NCI-H526 (cell line): ENCODE data around the gene TAF1A.
A peak's percentile ranks its signal among the peaks of the same experiment; 100 is the strongest.
"Not testable (repeated sequence)": the region's sequence is repeated elsewhere in the genome, so short reads cannot be mapped to it uniquely, and the experiment has no call there.

Experiments used
- DNase-seq, 2 experiments: peaks; one replicate each; lab custom pipeline; 2025; lab: John Stamatoyannopoulos, UW

TAF1A gene

GRCh38 chr1:222589462-222590302, at the start of gene TAF1A:
TAF1A (minus strand) TSS chr1:222589933.
- DNase-seq = peak; percentile 76 to 82

- DNase-seq = peak; percentile 63 to 80
Measured at GRCh38 chr1:222634180-222635013, 44.7 kb upstream of the TAF1A start.

GRCh38 chr1:222632749-222633148, 43.0 kb upstream of the TAF1A start:
- DNase-seq = no peak

- no peak for DNase-seq
Measured at GRCh38 chr1:222631611-222632208, 42.0 kb upstream of the TAF1A start.

GRCh38 chr1:222629921-222630535, 40.3 kb upstream of the TAF1A start:
- DNase-seq = no peak

- no peak for DNase-seq
Measured at GRCh38 chr1:222627232-222627631, 37.5 kb upstream of the TAF1A start.

GRCh38 chr1:222624214-222624613, 34.5 kb upstream of the TAF1A start:
- DNase-seq = no peak

GRCh38 chr1:222623458-222623857, 33.7 kb upstream of the TAF1A start:
- no peak for DNase-seq

- no peak for DNase-seq
Measured at GRCh38 chr1:222622765-222623164, 33.0 kb upstream of the TAF1A start.

- no peak for DNase-seq
Measured at GRCh38 chr1:222620566-222620965, 30.8 kb upstream of the TAF1A start.

- DNase-seq = peak; percentile 2 to 29
Measured at GRCh38 chr1:222618880-222619596, 29.3 kb upstream of the TAF1A start.

GRCh38 chr1:222618001-222618879, 28.5 kb upstream of the TAF1A start, which contains the start of gene MIA3:
MIA3 (plus strand) TSS chr1:222618097; CDS start chr1:222618111, 14 bp downstream.
- DNase-seq = peak in 1 of 2 experiments; percentile 76

- peak; percentile 79 to 86 for DNase-seq
Measured at GRCh38 chr1:222617367-222617951, 27.7 kb upstream of the TAF1A start.

- DNase-seq = no peak
Measured at GRCh38 chr1:222616525-222616924, 26.8 kb upstream of the TAF1A start.

- no peak for DNase-seq
Measured at GRCh38 chr1:222613627-222614026, 23.9 kb upstream of the TAF1A start.

- no peak for DNase-seq
Measured at GRCh38 chr1:222610728-222611127, 21.0 kb upstream of the TAF1A start.

GRCh38 chr1:222609111-222609510, 19.4 kb upstream of the TAF1A start:
- DNase-seq = not testable (repeated sequence)

- no peak for DNase-seq
Measured at GRCh38 chr1:222606757-222607156, 17.0 kb upstream of the TAF1A start.

GRCh38 chr1:222601257-222601656, 11.5 kb upstream of the TAF1A start:
- no peak for DNase-seq

GRCh38 chr1:222600281-222600680, 10.5 kb upstream of the TAF1A start:
- no peak for DNase-seq
